RWPE2 (cell line): ENCODE results near the gene DESI1.

ENCODE experiments used
- ATAC-seq: fragments of 200-7000 bp; cut with Tn5 transposase; 3 replicates; pipeline ENCODE4 v1.9.1; 2021; ENCODE audit warnings: low read depth
- DNase-seq: peaks from one replicate; pipeline ENCODE4 v3.0.0-alpha.2; 2020; ENCODE audit warnings: low spot score
- H3K27ac ChIP-seq: fragments of 450-650 bp; 2 replicates; pipeline ENCODE4 v1.5.1; 2017; ENCODE audit warnings: mild to moderate bottlenecking; ENCODE audit not compliant: poor library complexity, severe bottlenecking
- H3K27me3 ChIP-seq: fragments of 250-450 bp; sonication (Bioruptor Pico); 2 replicates; pipeline ENCODE4 v1.5.1; 2021; ENCODE audit warnings: mild to moderate bottlenecking, moderate library complexity; ENCODE audit not compliant: insufficient read depth, poor library complexity, severe bottlenecking
- H3K36me3 ChIP-seq: fragments of 250-450 bp; sonication (Bioruptor Pico); 2 replicates; pipeline ENCODE4 v1.5.1; 2020; ENCODE audit warnings: low read depth, mild to moderate bottlenecking, moderate library complexity
- H3K4me1 ChIP-seq: fragments of 250-450 bp; sonication (Bioruptor Pico); 2 replicates; pipeline ENCODE4 v1.5.1; 2021; ENCODE audit warnings: mild to moderate bottlenecking, moderate library complexity; ENCODE audit not compliant: insufficient read depth, poor library complexity, severe bottlenecking
- H3K4me3 ChIP-seq: fragments of 250-450 bp; sonication (Bioruptor Pico); 2 replicates; pipeline ENCODE4 v1.5.1; 2021; ENCODE audit warnings: mild to moderate bottlenecking, moderate library complexity; ENCODE audit not compliant: severe bottlenecking
- H3K9me3 ChIP-seq: fragments of 250-450 bp; sonication (Bioruptor Pico); 2 replicates; pipeline ENCODE4 v1.5.1; 2021; ENCODE audit warnings: mild to moderate bottlenecking, moderate library complexity; ENCODE audit not compliant: severe bottlenecking
- TF ChIP-seq, protein P1 (sequence below): fragments of 450-650 bp; IDR thresholded peaks from one replicate; pipeline ENCODE4 v1.5.1; 2017; ENCODE audit warnings: mild to moderate bottlenecking, moderate library complexity; ENCODE audit not compliant: poor library complexity, severe bottlenecking

The DESI1 gene

DNA sequence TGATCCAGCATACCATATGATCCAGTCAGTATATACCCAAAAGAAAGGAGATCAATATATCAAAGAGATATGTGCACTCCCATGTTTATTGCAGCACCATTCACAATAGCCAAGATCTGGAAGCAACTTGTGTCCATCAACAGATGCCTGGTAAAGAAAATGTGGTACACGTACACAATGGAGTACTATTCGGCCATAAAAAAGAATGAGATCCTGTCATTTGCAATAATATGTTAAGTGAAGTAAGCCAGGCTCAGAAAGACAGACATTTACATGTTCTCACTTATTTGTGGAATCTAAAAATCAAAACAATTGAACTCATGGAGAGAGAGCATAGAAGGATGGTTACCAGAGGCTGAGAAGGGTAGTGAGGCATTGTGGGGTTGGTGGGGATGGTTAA is 40.9 kb upstream of the DESI1 start:
- no peaks in the 10 kb centered on the region for H3K27me3 ChIP-seq
- TF ChIP-seq, protein P1, sequence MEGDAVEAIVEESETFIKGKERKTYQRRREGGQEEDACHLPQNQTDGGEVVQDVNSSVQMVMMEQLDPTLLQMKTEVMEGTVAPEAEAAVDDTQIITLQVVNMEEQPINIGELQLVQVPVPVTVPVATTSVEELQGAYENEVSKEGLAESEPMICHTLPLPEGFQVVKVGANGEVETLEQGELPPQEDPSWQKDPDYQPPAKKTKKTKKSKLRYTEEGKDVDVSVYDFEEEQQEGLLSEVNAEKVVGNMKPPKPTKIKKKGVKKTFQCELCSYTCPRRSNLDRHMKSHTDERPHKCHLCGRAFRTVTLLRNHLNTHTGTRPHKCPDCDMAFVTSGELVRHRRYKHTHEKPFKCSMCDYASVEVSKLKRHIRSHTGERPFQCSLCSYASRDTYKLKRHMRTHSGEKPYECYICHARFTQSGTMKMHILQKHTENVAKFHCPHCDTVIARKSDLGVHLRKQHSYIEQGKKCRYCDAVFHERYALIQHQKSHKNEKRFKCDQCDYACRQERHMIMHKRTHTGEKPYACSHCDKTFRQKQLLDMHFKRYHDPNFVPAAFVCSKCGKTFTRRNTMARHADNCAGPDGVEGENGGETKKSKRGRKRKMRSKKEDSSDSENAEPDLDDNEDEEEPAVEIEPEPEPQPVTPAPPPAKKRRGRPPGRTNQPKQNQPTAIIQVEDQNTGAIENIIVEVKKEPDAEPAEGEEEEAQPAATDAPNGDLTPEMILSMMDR: no peak
- H3K36me3 ChIP-seq: peaks cover 78% of the 10 kb centered on the region
- H3K9me3 ChIP-seq: no peaks in the 10 kb centered on the region
- H3K4me1 ChIP-seq: peaks cover 3% of the 10 kb centered on the region
- H3K4me3 ChIP-seq: no peak overlapping the region
- no peak overlapping the region for H3K27ac ChIP-seq
- no peak for DNase-seq
- no peak for ATAC-seq

GRCh38 chr22:41661088-41661487 is 40.2 kb upstream of the DESI1 start:
- no peaks in the 10 kb centered on the region for H3K4me1 ChIP-seq
- H3K9me3 ChIP-seq: no peaks in the 10 kb centered on the region
- H3K36me3 ChIP-seq: peaks cover 80% of the 10 kb centered on the region
- TF ChIP-seq, protein P1: no peak
- no peak overlapping the region for H3K27ac ChIP-seq
- H3K27me3 ChIP-seq: no peaks in the 10 kb centered on the region
- DNase-seq: no peak
- H3K4me3 ChIP-seq: no peak overlapping the region
- no peak for ATAC-seq

DNA sequence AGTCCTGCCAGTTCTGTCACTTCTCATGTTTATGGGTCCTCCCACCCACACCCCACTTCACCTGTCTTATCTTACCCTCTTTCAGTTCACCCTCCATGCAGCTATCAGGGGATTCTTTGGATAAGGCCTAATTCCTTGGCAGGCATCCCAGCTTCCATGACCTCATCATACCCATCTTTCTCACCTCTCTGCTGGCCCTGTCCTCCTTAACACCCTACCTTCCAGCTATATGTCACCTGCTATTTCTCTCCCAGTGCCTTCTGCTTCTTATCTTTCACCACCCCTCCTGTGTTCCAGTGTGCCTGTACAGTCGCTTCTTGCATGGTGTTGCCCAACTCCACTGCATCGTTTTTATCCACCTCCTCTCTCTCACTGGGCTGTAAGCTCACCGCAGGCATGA is 39.6 kb upstream of the DESI1 start:
- TF ChIP-seq, protein P1: no peak
- ATAC-seq: no peak
- no peaks in the 10 kb centered on the region for H3K27me3 ChIP-seq
- no peaks in the 10 kb centered on the region for H3K4me1 ChIP-seq
- no peaks in the 10 kb centered on the region for H3K9me3 ChIP-seq
- peaks cover 84% of the 10 kb centered on the region for H3K36me3 ChIP-seq
- H3K4me3 ChIP-seq: no peak overlapping the region
- no peak overlapping the region for H3K27ac ChIP-seq
- no peak for DNase-seq

DNA sequence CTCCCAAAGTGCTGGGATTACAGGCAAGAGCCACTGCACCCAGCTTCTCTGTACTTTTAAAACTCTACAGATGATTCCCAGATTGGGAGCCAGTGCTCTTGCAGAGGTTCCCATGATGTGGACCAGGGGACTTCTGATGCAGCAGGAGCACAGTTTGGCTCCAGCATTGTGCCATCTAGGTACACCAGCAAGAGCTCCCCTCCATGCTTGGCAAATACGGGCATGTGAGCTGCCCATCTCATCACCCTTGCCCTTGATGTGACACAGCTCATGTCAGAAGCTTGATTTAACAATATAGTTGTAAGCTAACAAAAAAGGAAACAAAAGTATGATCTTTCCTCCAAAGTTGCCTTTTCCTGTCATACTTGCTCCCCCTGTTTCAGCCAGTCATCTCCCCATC is 39.1 kb upstream of the DESI1 start:
- Histone ChIP-seq H3K27me3 (no peaks in the 10 kb centered on the region), H3K9me3 (no peaks in the 10 kb centered on the region), H3K27ac (no peak overlapping the region), H3K4me1 (no peaks in the 10 kb centered on the region), H3K36me3 (peaks cover 84% of the 10 kb centered on the region), H3K4me3 (no peak overlapping the region)
- TF ChIP-seq, protein P1: no peak
- ATAC-seq (no peak), DNase-seq (no peak)

- no peaks in the 10 kb centered on the region for H3K9me3 ChIP-seq
- no peak overlapping the region for H3K27ac ChIP-seq
- DNase-seq (no peak), ATAC-seq (no peak)
- no peaks in the 10 kb centered on the region for H3K4me1 ChIP-seq
- H3K36me3 ChIP-seq: peaks cover 89% of the 10 kb centered on the region
- no peak overlapping the region for H3K4me3 ChIP-seq
- H3K27me3 ChIP-seq: no peaks in the 10 kb centered on the region
- TF ChIP-seq, protein P1: no peak
Observed at GRCh38 chr22:41658869-41659268, 38.0 kb upstream of the DESI1 start.
